Astrocyte of the spinal cord (primary cell): ENCODE results near the gene FAM209A.
"Not testable (repeated sequence)": the region's sequence is repeated elsewhere in the genome, so short reads cannot be mapped to it uniquely, and the experiment has no call there.

Experiments
- DNase-seq: peaks from one replicate; pipeline ENCODE4 v3.0.0; 2011; ENCODE audit warnings: low read depth, low spot score
- H3K4me3 ChIP-seq: 2 replicates; pipeline ENCODE4 v1.5.1; 2011; ENCODE audit warnings: low read depth, mild to moderate bottlenecking, low read length, moderate library complexity
- in situ Hi-C: cut with HindIII; loops from 2 replicates; pipeline ENCODE4 v1.10.0; 2017; ENCODE audit warnings: low sequenced_read_pairs
- TF ChIP-seq, protein P1 (sequence below): IDR thresholded peaks from 2 replicates; pipeline ENCODE4 v1.5.1; 2012; ENCODE audit warnings: low read depth, mild to moderate bottlenecking, low read length, inconsistent platforms

The FAM209A gene

DNA sequence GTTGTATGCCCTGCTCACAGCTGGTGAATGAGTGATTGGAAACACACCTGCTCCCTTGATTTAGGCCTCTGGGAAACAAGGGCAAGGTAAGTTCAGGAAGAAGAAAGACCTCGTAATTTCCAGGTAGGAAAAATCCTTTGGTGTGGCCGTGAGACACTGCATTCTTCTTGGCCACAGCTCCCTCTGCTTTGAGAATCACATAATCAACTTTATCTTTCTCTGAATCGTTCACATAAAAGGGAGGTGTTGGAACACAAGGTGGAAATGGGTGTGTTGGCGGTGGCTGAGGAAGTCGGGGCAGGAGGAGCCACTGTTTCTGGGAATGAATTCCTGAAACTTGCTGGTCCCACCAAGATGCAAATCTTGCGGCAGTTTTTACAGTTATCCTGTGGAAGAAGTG lies 34.4 kb downstream of the FAM209A start:
- DNase-seq = no peak
- TF ChIP-seq, protein P1, sequence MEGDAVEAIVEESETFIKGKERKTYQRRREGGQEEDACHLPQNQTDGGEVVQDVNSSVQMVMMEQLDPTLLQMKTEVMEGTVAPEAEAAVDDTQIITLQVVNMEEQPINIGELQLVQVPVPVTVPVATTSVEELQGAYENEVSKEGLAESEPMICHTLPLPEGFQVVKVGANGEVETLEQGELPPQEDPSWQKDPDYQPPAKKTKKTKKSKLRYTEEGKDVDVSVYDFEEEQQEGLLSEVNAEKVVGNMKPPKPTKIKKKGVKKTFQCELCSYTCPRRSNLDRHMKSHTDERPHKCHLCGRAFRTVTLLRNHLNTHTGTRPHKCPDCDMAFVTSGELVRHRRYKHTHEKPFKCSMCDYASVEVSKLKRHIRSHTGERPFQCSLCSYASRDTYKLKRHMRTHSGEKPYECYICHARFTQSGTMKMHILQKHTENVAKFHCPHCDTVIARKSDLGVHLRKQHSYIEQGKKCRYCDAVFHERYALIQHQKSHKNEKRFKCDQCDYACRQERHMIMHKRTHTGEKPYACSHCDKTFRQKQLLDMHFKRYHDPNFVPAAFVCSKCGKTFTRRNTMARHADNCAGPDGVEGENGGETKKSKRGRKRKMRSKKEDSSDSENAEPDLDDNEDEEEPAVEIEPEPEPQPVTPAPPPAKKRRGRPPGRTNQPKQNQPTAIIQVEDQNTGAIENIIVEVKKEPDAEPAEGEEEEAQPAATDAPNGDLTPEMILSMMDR = no peak
- no peak overlapping the region for H3K4me3 ChIP-seq
- in situ Hi-C loops = no loop called here

DNA sequence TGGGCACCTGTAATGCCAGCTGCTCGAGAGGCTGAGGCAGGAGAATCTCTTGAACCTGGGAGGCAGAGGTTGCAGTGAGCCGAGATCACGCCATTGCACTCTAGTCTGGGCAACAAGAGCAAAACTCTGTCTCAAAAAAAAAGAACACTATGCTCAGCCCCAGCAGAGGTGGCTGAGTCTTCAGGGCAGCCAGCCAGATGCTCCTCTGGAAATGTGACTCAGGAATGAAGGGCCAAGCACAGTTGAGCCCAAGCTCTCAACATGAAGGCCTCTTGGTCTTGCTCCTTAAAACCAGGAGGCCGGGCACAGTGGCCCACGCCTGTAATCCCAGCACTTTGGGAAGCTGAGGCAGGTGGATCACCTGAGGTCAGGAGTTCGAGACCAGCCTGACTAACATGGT lies 40.0 kb downstream of the FAM209A start:
- DNase-seq, in situ Hi-C loops, H3K4me3 ChIP-seq: not testable (repeated sequence)

DNA sequence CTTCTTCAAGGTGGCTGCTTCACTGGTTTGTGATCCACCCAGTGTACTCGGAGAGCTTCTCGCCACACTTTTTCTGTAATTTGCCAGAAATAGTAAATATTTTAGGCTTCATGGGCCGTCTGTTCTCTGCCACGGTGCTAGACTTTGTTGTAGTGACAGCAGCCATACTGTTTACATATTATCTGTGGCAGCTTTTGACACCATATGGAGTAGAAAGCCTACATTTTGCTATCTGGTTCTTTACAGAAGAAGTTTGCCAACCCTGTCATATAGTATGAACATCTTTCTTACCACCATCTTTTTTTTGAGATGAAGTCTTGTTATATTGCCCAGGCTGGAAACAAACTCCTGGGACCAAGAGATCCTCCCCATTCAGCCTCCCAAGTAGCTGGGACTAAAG lies 41.0 kb downstream of the FAM209A start:
- in situ Hi-C loops = no loop called here
- TF ChIP-seq, protein P1 = no peak
- no peak for DNase-seq
- no peak overlapping the region for H3K4me3 ChIP-seq

DNA sequence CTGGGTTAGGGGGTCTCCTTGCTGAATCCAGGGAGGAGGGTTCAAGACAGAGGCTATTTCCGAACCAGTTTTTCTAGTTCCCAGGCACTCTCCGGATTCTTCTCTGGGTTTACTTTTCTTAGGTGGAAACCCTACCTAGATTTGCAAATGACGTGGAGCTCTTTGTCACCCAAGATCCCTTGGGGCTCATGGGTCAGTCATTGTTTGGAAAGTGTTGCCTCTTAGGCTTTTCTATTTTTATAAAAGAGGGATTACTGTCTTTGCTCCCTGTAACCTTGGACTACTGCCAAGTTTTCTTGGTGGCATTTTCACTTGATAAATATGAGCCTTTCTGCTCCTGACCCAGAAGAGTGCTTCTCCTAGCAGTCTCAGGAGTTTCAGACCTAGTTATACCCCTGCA lies 42.1 kb downstream of the FAM209A start:
- DNase-seq = no peak
- in situ Hi-C loops = no loop called here
- TF ChIP-seq, protein P1 = no peak
- no peak overlapping the region for H3K4me3 ChIP-seq

DNA sequence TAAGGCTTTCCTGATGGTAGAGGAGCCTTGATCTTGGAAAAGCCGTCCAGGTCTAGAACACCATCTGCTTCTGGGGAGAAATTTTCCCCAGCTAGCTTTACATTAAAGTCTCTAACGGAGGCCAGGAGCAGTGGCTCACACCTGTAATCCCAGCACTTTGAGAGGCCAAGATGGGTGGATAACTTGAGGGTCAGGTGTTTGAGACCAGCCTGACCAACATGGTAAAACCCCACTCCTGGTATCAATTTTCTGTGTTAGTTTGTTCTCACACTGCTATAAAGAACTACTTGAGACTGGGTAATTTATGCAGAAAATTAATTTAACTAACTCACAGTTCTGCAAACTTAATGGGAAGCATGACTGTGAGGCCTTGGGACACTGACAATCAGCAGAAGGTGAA lies 46.3 kb downstream of the FAM209A start:
- DNase-seq = no peak
- in situ Hi-C loops = no loop called here
- H3K4me3 ChIP-seq = no peak overlapping the region
- TF ChIP-seq, protein P1 = no peak

DNA sequence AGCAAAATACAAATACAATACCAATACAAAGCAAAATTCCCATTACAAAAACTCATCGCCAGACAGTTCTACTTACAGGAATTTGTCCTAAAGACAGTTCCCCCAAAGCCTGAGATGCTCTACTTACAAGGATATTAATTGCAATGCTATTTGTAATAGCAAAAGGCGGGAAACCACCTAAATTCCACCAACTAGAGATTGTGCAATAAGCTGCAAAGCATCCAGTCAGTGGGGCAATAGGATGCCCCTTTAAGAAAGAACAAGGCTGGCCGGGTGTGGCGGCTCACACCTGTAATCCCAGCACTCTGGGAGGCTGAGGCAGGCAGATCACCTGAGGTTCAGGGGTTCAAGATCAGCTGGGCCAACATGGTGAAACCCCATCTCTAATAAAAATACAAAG lies 47.6 kb downstream of the FAM209A start:
- in situ Hi-C loops = no loop called here
- DNase-seq = no peak
- TF ChIP-seq, protein P1 = no peak
- H3K4me3 ChIP-seq = no peak overlapping the region

DNA sequence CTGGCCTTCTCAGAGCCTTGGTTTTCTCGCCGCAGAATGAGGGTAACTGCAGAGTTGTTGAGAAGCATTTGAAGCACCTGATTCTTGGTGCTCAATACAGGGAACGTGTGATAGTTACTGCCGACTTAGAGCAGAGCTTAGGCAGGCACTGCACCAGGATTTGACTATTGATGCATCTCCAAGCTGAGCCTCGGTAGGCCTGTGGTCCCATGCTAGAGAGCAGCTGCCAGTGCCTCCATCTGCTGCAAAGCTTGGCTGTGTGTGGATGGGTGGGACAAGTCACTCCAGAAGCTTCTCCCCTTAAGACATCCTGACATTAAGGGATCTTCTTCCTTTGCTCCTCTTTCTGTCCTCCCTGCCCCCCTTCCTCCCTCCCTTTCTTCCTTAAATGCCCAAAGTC lies 49.4 kb downstream of the FAM209A start:
- TF ChIP-seq, protein P1 = no peak
- in situ Hi-C loops = no loop called here
- no peak overlapping the region for H3K4me3 ChIP-seq
- DNase-seq = no peak
